K562 (cell line): ENCODE data around the gene RNF180. TPM values are rescaled to one million over a fixed set of nuclear protein-coding genes. Genes with fewer than 3 reads are reported as not detected.

Source experiments
- ATAC-seq: fragments of 200-7000 bp; cut with Tn5 transposase; 3 replicates; pipeline ENCODE4 v1.9.1; 2020; ENCODE audit warnings: moderate library complexity
- BruUV-seq: library from RNA; stranded (reverse); fragments of 400-500 nt; replicated peaks from 2 replicates; lab custom pipeline; 2021; lab: Mats Ljungman, UMichigan
- CTCF ChIA-PET: fragments of 300-600 bp; formaldehyde crosslinking; extraction: SDS; loops from one replicate; lab custom pipeline; 2021; ENCODE audit warnings: low intra/inter-chr PET ratio; lab: Yijun Ruan, JAX
- POLR2A ChIA-PET: fragments of 300-600, 350-650 bp; sonication (Branson Sonifier 250); formaldehyde crosslinking; extraction: SDS; loops from one replicate; lab custom pipeline; 2021; ENCODE audit warnings: antibody characterized with exemption, inconsistent platforms; lab: Yijun Ruan, JAX
- DNase-seq, 4 experiments: peaks; one replicate each; pipeline versions ENCODE4 v3.0.0 to v3.0.0-alpha.2; 2011 to 2018; ENCODE audit warnings: low spot score in 3 of 4, mixed read lengths in 3 of 4; ENCODE audit errors: extremely low read depth in 1 of 4
- FAIRE-seq: peaks from 2 replicates; lab custom pipeline; 2011; peaks lifted over from hg19 to GRCh38; lab: Jason Lieb, UNC
- H2AFZ ChIP-seq: 2 replicates; pipeline ENCODE4 v1.6.0; 2011; ENCODE audit warnings: low read depth, low read length, control low read depth, inconsistent platforms
- H3K27ac ChIP-seq: fragments of 200-600 bp; 3 replicates; pipeline ENCODE4 v1.8.0; 2011; ENCODE audit warnings: low read depth, mild to moderate bottlenecking, control low read depth, inconsistent platforms, low read length, moderate library complexity, mixed read lengths; ENCODE audit errors: extremely low read depth
- H3K27me3 ChIP-seq, 2 experiments: fragments of 300-600 bp in 1 of 2; 2 replicates in 1 of 2; 3 replicates in 1 of 2; pipeline versions ENCODE4 v1.6.0 to v1.8.0; 2011; ENCODE audit warnings: inconsistent platforms in 2 of 2, low read length in 2 of 2, mild to moderate bottlenecking in 1 of 2, mixed read lengths in 1 of 2, moderate library complexity in 1 of 2; ENCODE audit not compliant: control insufficient read depth in 2 of 2, insufficient read depth in 2 of 2
- H3K36me3 ChIP-seq: fragments of 300-600 bp; 3 replicates; pipeline ENCODE4 v1.8.0; 2011; ENCODE audit warnings: mild to moderate bottlenecking, low read length, inconsistent platforms; ENCODE audit not compliant: control insufficient read depth, insufficient read depth
- H3K4me1 ChIP-seq, 2 experiments: fragments of 200-600 bp in 1 of 2; replicated peaks in 1 of 2; 2 replicates in 1 of 2; 3 replicates in 1 of 2; pipeline versions ENCODE4 v1.5.1 to v1.8.0; 2011; ENCODE audit warnings: inconsistent platforms in 2 of 2, low read length in 2 of 2, mild to moderate bottlenecking in 1 of 2, mixed read lengths in 1 of 2, moderate library complexity in 1 of 2; ENCODE audit not compliant: control insufficient read depth in 2 of 2, insufficient read depth in 2 of 2
- H3K4me2 ChIP-seq: 2 replicates; pipeline ENCODE4 v1.6.1; 2011; ENCODE audit warnings: low read length, control low read depth, inconsistent platforms, mixed read lengths; ENCODE audit not compliant: insufficient read depth
- H3K4me3 ChIP-seq: fragments of 200-600 bp; sonication (generic), shearing (Covaris generic); 2 replicates; pipeline ENCODE4 v1.5.1; 2016; ENCODE audit warnings: control low read depth, inconsistent platforms
- H3K79me2 ChIP-seq: fragments of 200-600 bp; 3 replicates; pipeline ENCODE4 v1.8.0; 2011; ENCODE audit warnings: low read length, inconsistent platforms; ENCODE audit not compliant: control insufficient read depth, insufficient read depth
- H3K9ac ChIP-seq, 2 experiments: 2 replicates each; pipeline versions ENCODE4 v1.6.0 to v1.6.1; 2011; ENCODE audit warnings: low read depth in 2 of 2, low read length in 2 of 2, control low read depth in 1 of 2, inconsistent platforms in 1 of 2, mild to moderate bottlenecking in 1 of 2, mixed read lengths in 1 of 2; ENCODE audit not compliant: insufficient read depth in 1 of 2
- H3K9me1 ChIP-seq: one replicate; pipeline ENCODE4 v1.6.0; 2011; ENCODE audit warnings: inconsistent platforms, mild to moderate bottlenecking, low read length, moderate library complexity; ENCODE audit not compliant: control insufficient read depth, insufficient read depth
- H3K9me3 ChIP-seq: replicated peaks from 2 replicates; pipeline ENCODE4 v1.5.1; 2011; ENCODE audit warnings: low read depth, low read length, inconsistent platforms; ENCODE audit not compliant: control insufficient read depth, insufficient read depth
- H4K20me1 ChIP-seq: replicated peaks from 2 replicates; pipeline ENCODE4 v1.6.1; 2011; ENCODE audit warnings: low read length, inconsistent platforms, mixed read lengths; ENCODE audit not compliant: control insufficient read depth, insufficient read depth
- BRD4 ChIP-seq: fragments of 200-600 bp; sonication (generic); IDR thresholded peaks from 2 replicates; pipeline ENCODE4 v1.6.1; 2017; ENCODE audit warnings: inconsistent platforms
- HLTF ChIP-seq: fragments of 450-650 bp; IDR thresholded peaks from 2 replicates; pipeline ENCODE4 v1.6.1; 2016
- IRF9 ChIP-seq: fragments of 450-650 bp; IDR thresholded peaks from 2 replicates; pipeline ENCODE4 v1.6.1; 2016; ENCODE audit warnings: missing biosample characterization, missing genetic modification characterization
- PHB2 ChIP-seq: fragments of 450-650 bp; IDR thresholded peaks from 2 replicates; pipeline ENCODE4 v1.6.1; 2017; ENCODE audit warnings: low read depth
- REST ChIP-seq, 2 experiments: fragments of 450-650 bp; formaldehyde crosslinking in 1 of 2; IDR thresholded peaks; 2 replicates each; pipeline versions ENCODE4 v1.4.0 to v1.6.1; 2014 to 2020; ENCODE audit warnings: mild to moderate bottlenecking in 2 of 2, borderline replicate concordance in 1 of 2, low read depth in 1 of 2
- ZNF224 ChIP-seq: sonication (generic); formaldehyde crosslinking; IDR thresholded peaks from 2 replicates; pipeline ENCODE4 v1.8.0; 2022; ENCODE audit warnings: mild to moderate bottlenecking, missing genetic modification reagents
- ZNF445 ChIP-seq: fragments of 250-450 bp; sonication (Bioruptor Pico); IDR thresholded peaks from 2 replicates; pipeline ENCODE4 v1.4.0; 2020; ENCODE audit warnings: low read depth, mild to moderate bottlenecking, moderate library complexity
- ZNF511 ChIP-seq: sonication (generic); formaldehyde crosslinking; IDR thresholded peaks from 2 replicates; pipeline ENCODE4 v1.8.0; 2022; ENCODE audit warnings: mild to moderate bottlenecking, missing genetic modification reagents
- ZNF740 ChIP-seq, 3 experiments: fragments of 200-800 bp in 1 of 3; sonication (Bioruptor generic) in 1 of 3; sonication (generic) in 1 of 3; formaldehyde crosslinking in 1 of 3; IDR thresholded peaks; 2 replicates each; pipeline versions ENCODE4 v1.6.1 to v1.8.0; 2016 to 2022; ENCODE audit warnings: mild to moderate bottlenecking in 2 of 3, missing compliant biosample characterization in 2 of 3, missing genetic modification characterization in 2 of 3, missing genetic modification reagents in 1 of 3
- WGBS: fragments of 100-300 bp; shearing (Covaris generic); methylation state at CpG from one replicate; pipeline ENCODE4 v1.1.6; 2016; ENCODE audit warnings: low coverage, mixed read lengths; ENCODE audit not compliant: insufficient coverage; ENCODE audit errors: missing lambda C conversion rate; 5-methylcytosine and 5-hydroxymethylcytosine counted together
- in situ Hi-C: fragments of 300-500 bp; cut with MboI; formaldehyde crosslinking; loops from 4 replicates; pipeline ENCODE4 v1.15.0; 2018; ENCODE audit warnings: inconsistent platforms, mixed read lengths
- intact Hi-C: fragments of 100-400 bp; cut with micrococcal nuclease; formaldehyde crosslinking; loops from 2 replicates; pipeline ENCODE4 v1.14.2; 2022
- polyA plus RNA-seq, 8 experiments: library from polyadenylated mRNA; depleted of rRNA in 4 of 8; stranded (reverse) in 5 of 8; unstranded in 3 of 8; fragments of >200 nt; fragmentation: Nextera tagmentation in 2 of 8; fragmentation: Illumina TruSeq in 1 of 8; extraction: Ambion mirVana in 2 of 8; extraction: Trizol in 1 of 8; gene quantifications; 2 replicates each; pipeline versions ENCODE4 v1.2.1 to v1.2.3, GENCODE V29; 2011 to 2014; ENCODE audit warnings: inconsistent platforms in 1 of 8, missing spikeins in 1 of 8
- total RNA-seq, 7 experiments: library from RNA; depleted of rRNA in 6 of 7; stranded (reverse); fragments of >200 nt in 6 of 7; fragmentation: Illumina TruSeq in 2 of 7; extraction: Trizol in 2 of 7; gene quantifications; 2 replicates each; pipeline versions ENCODE4 v1.2.1 to v1.2.3, GENCODE V29; 2011 to 2021; ENCODE audit warnings: low replicate concordance in 1 of 7

RNF180 gene
- total and polyA plus RNA-seq, 9 of the 15 experiments (the other 6 are each of a cell fraction or from before 2014, with no cell fraction given) = 0.05 TPM; not detected in 8

- no peaks in the 10 kb centered on the region for H3K79me2 ChIP-seq
- no peak overlapping the region for H3K27ac ChIP-seq
- ATAC-seq (no peak), FAIRE-seq (no peak), DNase-seq (no peak)
- H3K4me1 ChIP-seq = no peaks in the 10 kb centered on the region
- H3K4me2 ChIP-seq = no peak overlapping the region
- H4K20me1 ChIP-seq = no peaks in the 10 kb centered on the region
- no peaks in the 10 kb centered on the region for H3K27me3 ChIP-seq
- H3K4me3 ChIP-seq = no peak overlapping the region
- no peaks in the 10 kb centered on the region for H3K9me1 ChIP-seq
- H3K9me3 ChIP-seq = no peaks in the 10 kb centered on the region
- BruUV-seq = no TSS peak
- H3K9ac ChIP-seq = no peak overlapping the region
- intact Hi-C loops = loop anchor here (5.0 kb wide), 1 partner anchor 637 kb away; no protein-coding TSS in a partner anchor
- CTCF ChIA-PET = no interaction called here
- H2AFZ ChIP-seq = no peak overlapping the region
- 0% methylated on average over 4 of the region's 4 CpGs for WGBS
- no peaks in the 10 kb centered on the region for H3K36me3 ChIP-seq
- POLR2A ChIA-PET = no interaction called here
- in situ Hi-C loops = no loop called here
- TF ChIP-seq ZNF224 (CRISPR knock-in tag) (no peak), ZNF445 (CRISPR knock-in tag) (no peak), PHB2 (no peak), ZNF740 (CRISPR knock-in tag; IDR thresholded peaks at IDR 0.05) (no peak), ZNF740 (tag; IDR thresholded peaks at IDR 0.05) (no peak), IRF9 (tag) (no peak), HLTF (no peak), ZNF511 (no peak), REST (IDR thresholded peaks at IDR 0.05; ENCODE audit: borderline replicate concordance) (no peak), REST (CRISPR knock-in tag; IDR thresholded peaks at IDR 0.05; ENCODE audit: low read depth) (no peak), BRD4 (no peak)
Observed at GRCh38 chr5:64145216-64145895, 20.3 kb upstream of the RNF180 start.
